HG03342 (cell line): Measurements from ENCODE around the gene CSTPP1.
"Not testable (repeated sequence)": the region's sequence is repeated elsewhere in the genome, so short reads cannot be mapped to it uniquely, and the experiment has no call there.

Source experiments
- ATAC-seq: cut with Tn5 transposase; IDR thresholded peaks from one replicate; pipeline ENCODE4 v1.9.1; 2021; ENCODE audit warnings: mild to moderate bottlenecking, moderate library complexity; ENCODE audit not compliant: unreplicated experiment

The CSTPP1 gene

GRCh38 chr11:47189100-47189834 is 252.7 kb downstream of the CSTPP1 start:
- no peak for ATAC-seq

GRCh38 chr11:47191137-47191536 is 254.6 kb downstream of the CSTPP1 start:
- not testable (repeated sequence) for ATAC-seq

GRCh38 chr11:47192111-47192510 is 255.6 kb downstream of the CSTPP1 start:
- no peak for ATAC-seq

GRCh38 chr11:47198161-47198560 is 261.6 kb downstream of the CSTPP1 start:
- not testable (repeated sequence) for ATAC-seq

GRCh38 chr11:47201015-47201414 is 264.5 kb downstream of the CSTPP1 start:
- ATAC-seq, result no peak

- ATAC-seq, result no peak
These were observed 266.0 kb downstream of the CSTPP1 start for GRCh38 chr11:47202576-47202975.

GRCh38 chr11:47204637-47204989 is 268.1 kb downstream of the CSTPP1 start:
- no peak for ATAC-seq

- not testable (repeated sequence) for ATAC-seq
These were observed 270.0 kb downstream of the CSTPP1 start for GRCh38 chr11:47206577-47206976.

GRCh38 chr11:47207459-47207858 is 270.9 kb downstream of the CSTPP1 start:
- no peak for ATAC-seq

- ATAC-seq, result not testable (repeated sequence)
These were observed 271.5 kb downstream of the CSTPP1 start for GRCh38 chr11:47208008-47208552.

GRCh38 chr11:47208628-47209027 is 272.1 kb downstream of the CSTPP1 start:
- no peak for ATAC-seq
